Natural killer cell (primary cell): Measurements from ENCODE around the gene OR3A3. TPM values are rescaled to one million over a fixed set of nuclear protein-coding genes. Genes with fewer than 3 reads are reported as not detected.
"Not testable (repeated sequence)": the region's sequence is repeated elsewhere in the genome, so short reads cannot be mapped to it uniquely, and the experiment has no call there.

Source experiments
- ATAC-seq, 3 donors: fragments of 150-1000 bp in 2 of 3; fragments of 200-7000 bp in 1 of 3; cut with Tn5 transposase; 1 replicate in 1 of 3; 2 replicates in 2 of 3; pipeline ENCODE4 v1.10.0; 2021; ENCODE audit warnings: mild to moderate bottlenecking in 2 of 3, moderate library complexity in 2 of 3
- DNase-seq, 2 donors: peaks; one replicate each; pipeline versions ENCODE4 v3.0.0 to v3.0.0-alpha.2; 2013 to 2021; ENCODE audit warnings: mixed read lengths in 1 of 2
- H3K27ac ChIP-seq: one replicate; pipeline ENCODE4 v1.5.1; 2013; ENCODE audit warnings: mild to moderate bottlenecking, low read length
- H3K27me3 ChIP-seq: one replicate; pipeline ENCODE4 v1.6.1; 2013; ENCODE audit warnings: low read length; ENCODE audit not compliant: control insufficient read depth, insufficient read depth
- H3K36me3 ChIP-seq: one replicate; pipeline ENCODE4 v1.6.1; 2013; ENCODE audit warnings: low read length; ENCODE audit not compliant: control insufficient read depth, insufficient read depth
- H3K4me1 ChIP-seq: one replicate; pipeline ENCODE4 v1.6.1; 2013; ENCODE audit warnings: low read length; ENCODE audit not compliant: control insufficient read depth, insufficient read depth
- H3K4me3 ChIP-seq: one replicate; pipeline ENCODE4 v1.5.1; 2013; ENCODE audit warnings: low read length
- H3K9me3 ChIP-seq: one replicate; pipeline ENCODE4 v1.6.1; 2013; ENCODE audit warnings: low read length; ENCODE audit not compliant: control insufficient read depth, insufficient read depth
- H3K27ac Mint-ChIP-seq, 2 donors: one replicate each; pipeline ENCODE4 v1.8.0; 2022; ENCODE audit warnings: mild to moderate bottlenecking in 2 of 2, mixed read lengths in 2 of 2, moderate library complexity in 1 of 2
- H3K27me3 Mint-ChIP-seq, 2 donors: one replicate each; pipeline ENCODE4 v1.8.0; 2022; ENCODE audit warnings: low read depth in 2 of 2, mixed read lengths in 2 of 2
- H3K36me3 Mint-ChIP-seq: one replicate; pipeline ENCODE4 v1.8.0; 2022; ENCODE audit warnings: mixed read lengths
- H3K4me1 Mint-ChIP-seq, 2 donors: one replicate each; pipeline ENCODE4 v1.8.0; 2022; ENCODE audit warnings: mixed read lengths in 2 of 2
- H3K4me3 Mint-ChIP-seq: one replicate; pipeline ENCODE4 v1.8.0; 2022; ENCODE audit warnings: mild to moderate bottlenecking, moderate library complexity, mixed read lengths
- H3K9me3 Mint-ChIP-seq, 2 donors: one replicate each; pipeline ENCODE4 v1.8.0; 2022; ENCODE audit warnings: mixed read lengths in 2 of 2
- CTCF ChIP-seq: fragments of 200-600 bp; IDR thresholded peaks from one replicate; pipeline ENCODE4 v1.8.0; 2022; ENCODE audit warnings: antibody characterized with exemption
- WGBS: methylation state at CpG from one replicate; pipeline ENCODE4 v1.1.7; 2013; ENCODE audit warnings: missing lambda C conversion rate; ENCODE audit not compliant: insufficient coverage; 5-methylcytosine and 5-hydroxymethylcytosine counted together
- intact Hi-C: fragments of 100-400 bp; cut with micrococcal nuclease; formaldehyde crosslinking; loops from one replicate; pipeline ENCODE4 v1.14.2; 2022
- total RNA-seq, 4 donors: library from RNA; stranded (reverse); fragments of 120-200 nt in 1 of 4; gene quantifications; one replicate each; pipeline versions ENCODE4 v1.2.3 to v1.2.4, GENCODE V29; 2013 to 2022

OR3A3 gene
- total RNA-seq, 3 donors from 2014 or later (not counting 1 experiment from before 2014, with no cell fraction given), result not detected

- Histone ChIP-seq H3K27ac (no peak overlapping the region), H3K4me1 (peaks cover 3% of the 10 kb centered on the region), H3K9me3 (no peaks in the 10 kb centered on the region), H3K4me3 (no peak overlapping the region), H3K27me3 (no peaks in the 10 kb centered on the region), H3K36me3 (no peaks in the 10 kb centered on the region)
- TF ChIP-seq CTCF, result no peak
- intact Hi-C loops, result no loop called here
- Mint-ChIP-seq H3K27me3 (peaks cover 9 to 29% of the 10 kb centered on the region in 2 donors), H3K36me3 (no peaks in the 10 kb centered on the region), H3K4me3 (no peak overlapping the region), H3K9me3 (no peaks in the 10 kb centered on the region), H3K4me1 (peaks cover 6 to 11% of the 10 kb centered on the region in 2 donors), H3K27ac (no peak overlapping the region)
- WGBS, result 96% methylated on average over 3 of the region's 5 CpGs
- no peak for DNase-seq
- no peak for ATAC-seq
Observed at GRCh38 chr17:3415610-3416009, 4.4 kb downstream of the OR3A3 start.

GRCh38 chr17:3418222-3418621, 7.1 kb downstream of the OR3A3 start:
- intact Hi-C loops, result no loop called here
- no peak for DNase-seq
- Mint-ChIP-seq H3K36me3 (no peaks in the 10 kb centered on the region), H3K4me3 (no peak overlapping the region), H3K27me3 (peaks cover 18 to 29% of the 10 kb centered on the region in 2 donors), H3K4me1 (no peaks in the 10 kb centered on the region), H3K9me3 (no peaks in the 10 kb centered on the region), H3K27ac (no peak overlapping the region)
- Histone ChIP-seq H3K27me3 (peaks cover 2% of the 10 kb centered on the region), H3K4me1 (no peaks in the 10 kb centered on the region), H3K36me3 (no peaks in the 10 kb centered on the region), H3K27ac (no peak overlapping the region), H3K9me3 (no peaks in the 10 kb centered on the region), H3K4me3 (no peak overlapping the region)
- WGBS, result 86% methylated on average over 2 of the region's 2 CpGs
- TF ChIP-seq CTCF, result no peak
- no peak for ATAC-seq

- H3K4me1 ChIP-seq, H3K4me3 ChIP-seq, H3K27ac Mint-ChIP-seq, H3K4me1 Mint-ChIP-seq, H3K4me3 Mint-ChIP-seq, intact Hi-C loops, H3K27me3 ChIP-seq, H3K36me3 Mint-ChIP-seq, H3K9me3 Mint-ChIP-seq, H3K36me3 ChIP-seq, H3K27ac ChIP-seq, H3K9me3 ChIP-seq: not testable (repeated sequence)
- ATAC-seq (peak in 2 of 3 donors; percentile 65 to 76), DNase-seq (peak in 1 of 2 donors; percentile 5)
- H3K27me3 Mint-ChIP-seq, result peaks cover 16 to 18% of the 10 kb centered on the region in 2 donors
- WGBS, result 7% methylated on average over 6 of the region's 7 CpGs
Observed at GRCh38 chr17:3433215-3433614, 22.0 kb downstream of the OR3A3 start.

GRCh38 chr17:3433741-3434140, 22.6 kb downstream of the OR3A3 start, which contains the start of gene OR1E2:
OR1E2 (minus strand) TSS chr17:3433841; CDS start chr17:3433841, 0 bp downstream.
- H3K36me3 ChIP-seq, result no peaks in the 10 kb centered on the region
- peaks cover 15 to 16% of the 10 kb centered on the region in 2 donors for H3K27me3 Mint-ChIP-seq
- no peak within 1 kb of the TSS for H3K27ac Mint-ChIP-seq
- H3K9me3 Mint-ChIP-seq, result peaks cover 0 to 2% of the 10 kb centered on the region in 2 donors
- H3K4me1 ChIP-seq, result no peaks in the 10 kb centered on the region
- TF ChIP-seq CTCF, result no peak
- DNase-seq (no peak), ATAC-seq (no peak)
- 86% methylated on average over 3 of the region's 3 CpGs for WGBS
- intact Hi-C loops, result no loop called here
- no peaks in the 10 kb centered on the region for H3K9me3 ChIP-seq
- no peak within 1 kb of the TSS for H3K4me3 Mint-ChIP-seq
- peaks cover 2% of the 10 kb centered on the region for H3K27me3 ChIP-seq
- H3K36me3 Mint-ChIP-seq, result no peaks in the 10 kb centered on the region
- peaks cover 0 to 5% of the 10 kb centered on the region in 2 donors for H3K4me1 Mint-ChIP-seq
- no peak within 1 kb of the TSS for H3K27ac ChIP-seq
- H3K4me3 ChIP-seq, result no peak within 1 kb of the TSS
